Neural progenitor cell (in vitro differentiated cells): ENCODE results near the gene TCF4. TPM values are rescaled to one million over a fixed set of nuclear protein-coding genes. Genes with fewer than 3 reads are reported as not detected.
A peak's percentile ranks its signal among the peaks of the same experiment; 100 is the strongest.

Source experiments
- DNase-seq: peaks from one replicate; pipeline ENCODE4 v3.0.0-alpha.2; 2016; ENCODE audit warnings: low spot score
- H2AFZ ChIP-seq: fragments of 200-600 bp; sonication (generic); replicated peaks from 2 replicates; pipeline ENCODE4 v1.6.1; 2016; ENCODE audit warnings: antibody characterized with exemption
- H3F3A ChIP-seq: fragments of 200-600 bp; sonication (generic); 2 replicates; pipeline ENCODE4 v1.6.1; 2016; ENCODE audit warnings: antibody characterized with exemption, low read depth
- H3K27ac ChIP-seq: fragments of 200-600 bp; sonication (generic); 2 replicates; pipeline ENCODE4 v1.5.1; 2016; ENCODE audit warnings: mild to moderate bottlenecking
- H3K27me3 ChIP-seq: fragments of 200-600 bp; sonication (generic); 2 replicates; pipeline ENCODE4 v1.6.1; 2016; ENCODE audit warnings: mild to moderate bottlenecking, moderate library complexity
- H3K36me3 ChIP-seq: fragments of 200-600 bp; sonication (generic); 2 replicates; pipeline ENCODE4 v1.5.1; 2016
- H3K4me1 ChIP-seq: fragments of 200-600 bp; sonication (generic); 2 replicates; pipeline ENCODE4 v1.6.1; 2016; ENCODE audit warnings: mixed run types
- H3K4me2 ChIP-seq: fragments of 200-600 bp; sonication (generic); 2 replicates; pipeline ENCODE4 v1.6.1; 2016
- H3K4me3 ChIP-seq: fragments of 200-600 bp; sonication (generic); 2 replicates; pipeline ENCODE4 v1.5.1; 2016
- H3K79me2 ChIP-seq: fragments of 200-600 bp; sonication (generic); 2 replicates; pipeline ENCODE4 v1.6.1; 2016; ENCODE audit warnings: low read depth
- H3K9ac ChIP-seq: fragments of 200-600 bp; sonication (generic); 2 replicates; pipeline ENCODE4 v1.6.1; 2016
- H3K9me3 ChIP-seq: fragments of 200-600 bp; sonication (generic); 2 replicates; pipeline ENCODE4 v1.5.1; 2016; ENCODE audit warnings: low read depth
- H4K20me1 ChIP-seq: fragments of 200-600 bp; sonication (generic); 2 replicates; pipeline ENCODE4 v1.6.1; 2016; ENCODE audit warnings: low read depth
- H3K27ac Mint-ChIP-seq: 3 replicates; pipeline ENCODE4 v1.8.0; 2021; ENCODE audit warnings: mixed read lengths
- H3K27me3 Mint-ChIP-seq: 2 replicates; pipeline ENCODE4 v1.8.0; 2022; ENCODE audit warnings: low read depth, mild to moderate bottlenecking, inconsistent platforms, moderate library complexity, mixed read lengths; ENCODE audit not compliant: insufficient read depth
- H3K36me3 Mint-ChIP-seq: 3 replicates; pipeline ENCODE4 v1.8.0; 2021; ENCODE audit warnings: mixed read lengths
- H3K4me1 Mint-ChIP-seq: 3 replicates; pipeline ENCODE4 v1.8.0; 2021; ENCODE audit warnings: mixed read lengths
- H3K4me3 Mint-ChIP-seq: 3 replicates; pipeline ENCODE4 v1.8.0; 2021; ENCODE audit warnings: mild to moderate bottlenecking, moderate library complexity, mixed read lengths
- H3K9me3 Mint-ChIP-seq: 3 replicates; pipeline ENCODE4 v1.8.0; 2020; ENCODE audit warnings: mixed read lengths
- EZH2 ChIP-seq: fragments of 200-600 bp; sonication (generic); IDR thresholded peaks from 2 replicates; pipeline ENCODE4 v1.6.1; 2017; ENCODE audit warnings: antibody characterized with exemption, mild to moderate bottlenecking, moderate library complexity
- EZH2phosphoT487 ChIP-seq: fragments of 200-600 bp; sonication (generic); IDR thresholded peaks from 2 replicates; pipeline ENCODE4 v1.6.1; 2017; ENCODE audit warnings: antibody characterized with exemption
- total RNA-seq: library from RNA; depleted of rRNA; stranded (reverse); fragments of >200 nt; gene quantifications from 2 replicates; pipeline ENCODE4 v1.2.3, GENCODE V29; 2015; ENCODE audit warnings: low replicate concordance
- TF ChIP-seq, protein P1 (sequence below): fragments of 200-600 bp; sonication (generic); IDR thresholded peaks from 2 replicates; pipeline ENCODE4 v1.5.1; 2017; ENCODE audit warnings: antibody characterized with exemption, mild to moderate bottlenecking

Gene TCF4
- total RNA-seq, 1 donor from 2014 or later: 161 TPM

DNA sequence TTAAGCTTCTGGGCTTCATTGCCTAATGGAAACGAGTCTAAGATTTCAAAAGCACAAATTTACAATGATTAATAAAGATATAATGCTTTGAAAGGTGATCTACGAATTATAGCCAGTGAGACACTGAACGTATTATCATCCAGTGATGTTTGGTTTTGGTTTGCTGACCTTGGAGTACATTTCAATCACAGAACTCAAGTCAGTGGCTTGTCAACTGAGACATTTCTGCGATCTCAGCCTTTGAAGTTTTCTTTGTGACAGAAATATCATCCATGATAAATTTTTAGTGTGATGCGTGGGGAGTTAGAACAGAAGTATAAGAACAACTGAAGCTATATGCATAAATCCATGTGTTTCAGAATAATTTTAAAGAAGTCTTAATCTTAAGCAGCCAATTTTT is 263.8 kb downstream of the TCF4 start:
- Histone ChIP-seq H3K4me3 (no peak overlapping the region), H3F3A (peaks cover 21% of the 10 kb centered on the region), H3K27me3 (no peaks in the 10 kb centered on the region), H3K27ac (no peak overlapping the region), H3K36me3 (no peaks in the 10 kb centered on the region), H3K4me2 (no peak overlapping the region), H3K4me1 (peaks cover 33% of the 10 kb centered on the region), H3K9ac (no peak overlapping the region), H3K79me2 (peaks cover 42% of the 10 kb centered on the region), H2AFZ (no peak overlapping the region), H3K9me3 (no peaks in the 10 kb centered on the region), H4K20me1 (peaks cover 93% of the 10 kb centered on the region)
- Mint-ChIP-seq H3K36me3 (no peaks in the 10 kb centered on the region), H3K4me3 (no peak overlapping the region), H3K27ac (no peak overlapping the region), H3K27me3 (peaks cover 3% of the 10 kb centered on the region), H3K9me3 (no peaks in the 10 kb centered on the region), H3K4me1 (peaks cover 36% of the 10 kb centered on the region)
- TF ChIP-seq EZH2 (no peak), EZH2phosphoT487 (no peak)
- TF ChIP-seq, protein P1, sequence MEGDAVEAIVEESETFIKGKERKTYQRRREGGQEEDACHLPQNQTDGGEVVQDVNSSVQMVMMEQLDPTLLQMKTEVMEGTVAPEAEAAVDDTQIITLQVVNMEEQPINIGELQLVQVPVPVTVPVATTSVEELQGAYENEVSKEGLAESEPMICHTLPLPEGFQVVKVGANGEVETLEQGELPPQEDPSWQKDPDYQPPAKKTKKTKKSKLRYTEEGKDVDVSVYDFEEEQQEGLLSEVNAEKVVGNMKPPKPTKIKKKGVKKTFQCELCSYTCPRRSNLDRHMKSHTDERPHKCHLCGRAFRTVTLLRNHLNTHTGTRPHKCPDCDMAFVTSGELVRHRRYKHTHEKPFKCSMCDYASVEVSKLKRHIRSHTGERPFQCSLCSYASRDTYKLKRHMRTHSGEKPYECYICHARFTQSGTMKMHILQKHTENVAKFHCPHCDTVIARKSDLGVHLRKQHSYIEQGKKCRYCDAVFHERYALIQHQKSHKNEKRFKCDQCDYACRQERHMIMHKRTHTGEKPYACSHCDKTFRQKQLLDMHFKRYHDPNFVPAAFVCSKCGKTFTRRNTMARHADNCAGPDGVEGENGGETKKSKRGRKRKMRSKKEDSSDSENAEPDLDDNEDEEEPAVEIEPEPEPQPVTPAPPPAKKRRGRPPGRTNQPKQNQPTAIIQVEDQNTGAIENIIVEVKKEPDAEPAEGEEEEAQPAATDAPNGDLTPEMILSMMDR: no peak
- no peak for DNase-seq

DNA sequence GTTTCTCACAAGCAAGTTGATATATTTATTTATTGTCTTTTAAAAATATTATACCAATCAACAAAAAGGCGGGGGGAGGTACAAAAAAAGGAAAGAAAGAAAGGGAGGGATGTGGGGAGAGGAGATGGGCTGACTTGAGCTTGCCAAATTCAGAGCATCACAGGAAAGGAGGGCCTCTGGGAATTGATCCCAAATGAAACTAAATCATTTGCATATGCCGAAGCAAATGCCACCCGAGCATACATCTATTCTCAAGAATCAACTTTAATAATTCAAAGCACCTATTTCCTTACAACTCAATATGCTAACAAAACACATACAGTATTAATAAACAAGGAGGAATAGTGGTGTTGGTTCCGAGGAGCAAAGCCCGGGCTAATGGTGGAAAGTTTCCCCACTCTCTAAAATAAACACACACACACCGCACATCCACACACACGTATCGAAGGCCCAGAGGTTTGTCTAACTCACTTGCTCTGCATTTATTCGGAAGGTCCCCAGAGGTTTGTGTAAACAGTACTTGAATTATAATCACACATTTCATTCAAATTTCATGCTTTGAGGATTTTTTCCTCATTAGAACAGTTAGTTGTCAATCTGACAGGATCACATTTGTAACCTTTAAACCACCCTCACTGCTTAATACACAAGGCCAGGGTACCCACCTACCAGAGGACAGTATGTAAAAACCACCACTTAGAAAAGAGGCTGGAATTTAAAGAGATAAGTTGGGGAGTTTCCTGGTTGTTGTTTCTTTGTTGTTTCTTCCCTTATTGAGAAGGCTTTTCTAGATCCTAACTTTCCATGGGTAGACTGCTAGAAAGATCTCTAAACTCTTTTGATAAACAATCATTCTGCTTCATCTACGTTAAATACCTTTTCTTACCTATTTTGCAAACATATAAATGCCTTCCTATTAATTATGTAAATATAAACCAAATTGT is 264.7 kb downstream of the TCF4 start:
- peaks cover 3% of the 10 kb centered on the region for H3K27me3 Mint-ChIP-seq
- H3K9me3 Mint-ChIP-seq: no peaks in the 10 kb centered on the region
- H3K36me3 Mint-ChIP-seq: no peaks in the 10 kb centered on the region
- H3K9ac ChIP-seq: no peak overlapping the region
- H3K4me3 Mint-ChIP-seq: peak overlapping the region; percentile 80
- H3K9me3 ChIP-seq: no peaks in the 10 kb centered on the region
- peaks cover 40% of the 10 kb centered on the region for H3K4me1 ChIP-seq
- no peak overlapping the region for H3K27ac ChIP-seq
- peak overlapping the region; percentile 87 for H3K4me2 ChIP-seq
- no peak for DNase-seq
- TF ChIP-seq, protein P1: no peak
- TF ChIP-seq EZH2 (no peak), EZH2phosphoT487 (no peak)
- H3F3A ChIP-seq: peaks cover 21% of the 10 kb centered on the region
- H3K36me3 ChIP-seq: no peaks in the 10 kb centered on the region
- no peak overlapping the region for H2AFZ ChIP-seq
- H3K27me3 ChIP-seq: no peaks in the 10 kb centered on the region
- peaks cover 51% of the 10 kb centered on the region for H3K79me2 ChIP-seq
- no peak overlapping the region for H3K27ac Mint-ChIP-seq
- peaks cover 41% of the 10 kb centered on the region for H3K4me1 Mint-ChIP-seq
- peak overlapping the region; percentile 58 for H3K4me3 ChIP-seq
- H4K20me1 ChIP-seq: peaks cover 92% of the 10 kb centered on the region

DNA sequence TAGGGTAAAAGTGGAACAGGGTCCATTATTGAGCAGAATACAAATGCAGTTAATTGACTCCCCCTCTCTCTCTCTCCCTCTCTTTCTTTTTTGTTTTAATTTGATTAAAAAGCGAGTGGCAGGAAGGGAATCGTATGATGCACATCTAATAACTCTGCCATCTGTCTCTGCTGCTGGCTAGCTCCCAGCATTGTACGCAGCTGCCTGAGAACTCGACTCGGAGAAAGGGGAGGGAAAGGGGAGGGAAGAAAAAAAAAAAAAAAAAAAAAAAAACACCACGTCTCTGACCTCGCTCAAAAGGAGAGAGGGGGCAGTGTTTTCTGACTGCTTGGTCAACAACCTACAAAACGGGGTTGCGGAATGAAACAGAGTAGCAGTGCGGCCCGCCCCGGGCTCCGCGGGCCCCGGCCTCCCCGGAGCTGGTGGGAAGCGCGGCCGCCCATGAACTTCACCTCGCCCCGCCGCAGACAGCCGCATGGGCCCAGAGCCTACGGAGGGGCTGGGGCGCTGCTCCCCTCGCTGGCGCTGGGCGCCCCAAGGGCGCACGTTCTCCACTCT is 265.7 kb downstream of the TCF4 start:
- H3K79me2 ChIP-seq: peaks cover 56% of the 10 kb centered on the region
- H3K27ac Mint-ChIP-seq: no peak overlapping the region

More for the DNA sequence above, 265.7 kb downstream of the TCF4 start:
- Histone ChIP-seq H4K20me1 (peaks cover 98% of the 10 kb centered on the region), H3F3A (peaks cover 21% of the 10 kb centered on the region), H3K9ac (no peak overlapping the region), H3K27ac (no peak overlapping the region), H3K27me3 (no peaks in the 10 kb centered on the region), H2AFZ (no peak overlapping the region), H3K36me3 (no peaks in the 10 kb centered on the region), H3K4me3 (peak overlapping the region; percentile 58), H3K9me3 (no peaks in the 10 kb centered on the region), H3K4me1 (peaks cover 40% of the 10 kb centered on the region), H3K4me2 (peak overlapping the region; percentile 87)
- Mint-ChIP-seq H3K4me1 (peaks cover 48% of the 10 kb centered on the region), H3K27me3 (peaks cover 3% of the 10 kb centered on the region), H3K4me3 (peak overlapping the region; percentile 91), H3K36me3 (no peaks in the 10 kb centered on the region), H3K9me3 (no peaks in the 10 kb centered on the region)
- DNase-seq: peak; percentile 86
- no peak for TF ChIP-seq EZH2phosphoT487
- no peak for TF ChIP-seq EZH2
- TF ChIP-seq, protein P1: peak; percentile 29
